Testis (tissue), 2 donors: Measurements from ENCODE around the gene TRPM2.
"Not testable (repeated sequence)": the region's sequence is repeated elsewhere in the genome, so short reads cannot be mapped to it uniquely, and the experiment has no call there.

Source experiments
- POLR2A ChIP-seq: fragments of 450-650 bp; IDR thresholded peaks from one replicate; pipeline ENCODE4 v1.6.1; 2017; ENCODE audit warnings: antibody characterized with exemption, mild to moderate bottlenecking, moderate library complexity
- TF ChIP-seq, protein P1 (sequence below), 3 experiments: fragments of 450-650 bp in 2 of 3; fragments of 200-600 bp in 1 of 3; sonication (generic) in 1 of 3; IDR thresholded peaks; one replicate each; pipeline ENCODE4 v1.5.1; 2016 to 2019; ENCODE audit warnings: antibody characterized with exemption in 3 of 3, mild to moderate bottlenecking in 2 of 3, moderate library complexity in 1 of 3

DNA sequence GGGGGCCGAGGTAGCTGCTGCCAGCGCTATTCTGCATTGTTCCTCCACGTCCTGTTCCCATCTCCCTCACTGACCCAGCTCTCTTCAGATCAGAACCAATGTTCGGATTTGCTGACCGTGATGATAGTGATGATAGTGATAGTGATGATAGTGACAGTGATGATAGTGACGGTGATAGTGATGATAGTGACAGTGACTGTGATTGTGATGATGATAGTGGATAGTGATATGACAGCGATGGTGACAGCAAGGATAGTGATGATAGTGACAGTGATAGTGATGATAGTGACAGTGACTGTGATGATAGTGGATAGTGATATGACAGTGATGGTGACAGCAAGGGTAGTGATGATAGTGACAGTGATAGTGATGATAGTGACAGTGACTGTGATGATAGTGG, 51.1 kb downstream of the TRPM2 start:
- TF ChIP-seq, protein P1, sequence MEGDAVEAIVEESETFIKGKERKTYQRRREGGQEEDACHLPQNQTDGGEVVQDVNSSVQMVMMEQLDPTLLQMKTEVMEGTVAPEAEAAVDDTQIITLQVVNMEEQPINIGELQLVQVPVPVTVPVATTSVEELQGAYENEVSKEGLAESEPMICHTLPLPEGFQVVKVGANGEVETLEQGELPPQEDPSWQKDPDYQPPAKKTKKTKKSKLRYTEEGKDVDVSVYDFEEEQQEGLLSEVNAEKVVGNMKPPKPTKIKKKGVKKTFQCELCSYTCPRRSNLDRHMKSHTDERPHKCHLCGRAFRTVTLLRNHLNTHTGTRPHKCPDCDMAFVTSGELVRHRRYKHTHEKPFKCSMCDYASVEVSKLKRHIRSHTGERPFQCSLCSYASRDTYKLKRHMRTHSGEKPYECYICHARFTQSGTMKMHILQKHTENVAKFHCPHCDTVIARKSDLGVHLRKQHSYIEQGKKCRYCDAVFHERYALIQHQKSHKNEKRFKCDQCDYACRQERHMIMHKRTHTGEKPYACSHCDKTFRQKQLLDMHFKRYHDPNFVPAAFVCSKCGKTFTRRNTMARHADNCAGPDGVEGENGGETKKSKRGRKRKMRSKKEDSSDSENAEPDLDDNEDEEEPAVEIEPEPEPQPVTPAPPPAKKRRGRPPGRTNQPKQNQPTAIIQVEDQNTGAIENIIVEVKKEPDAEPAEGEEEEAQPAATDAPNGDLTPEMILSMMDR (IDR thresholded peaks at IDR 0.05) = not testable (repeated sequence)
- TF ChIP-seq POLR2A = not testable (repeated sequence)
